CD14-positive monocyte (primary cell): Measurements from ENCODE around the gene MEI1. TPM values are rescaled to one million over a fixed set of nuclear protein-coding genes. Genes with fewer than 3 reads are reported as not detected.
A peak's percentile ranks its signal among the peaks of the same experiment; 100 is the strongest.

Source experiments
- DNase-seq, 3 donors: peaks; one replicate each; pipeline ENCODE4 v3.0.0-alpha.2; 2011 to 2022
- H2AFZ ChIP-seq: 2 replicates; pipeline ENCODE4 v1.6.0; 2012; ENCODE audit warnings: mild to moderate bottlenecking, low read depth, low read length, inconsistent platforms; ENCODE audit not compliant: insufficient read depth, poor library complexity, severe bottlenecking
- H3K27ac ChIP-seq, 2 donors: 1 replicate in 1 of 2; 2 replicates in 1 of 2; pipeline ENCODE4 v1.5.1; 2012 to 2013; ENCODE audit warnings: low read length in 2 of 2, control low read depth in 1 of 2, inconsistent platforms in 1 of 2, low read depth in 1 of 2, mild to moderate bottlenecking in 1 of 2
- H3K27me3 ChIP-seq, 2 donors: one replicate each; pipeline versions ENCODE4 v1.6.0 to v1.6.1; 2011 to 2013; ENCODE audit warnings: low read length in 2 of 2; ENCODE audit not compliant: control insufficient read depth in 2 of 2, insufficient read depth in 2 of 2
- H3K36me3 ChIP-seq, 2 donors: replicated peaks in 1 of 2; 1 replicate in 1 of 2; 2 replicates in 1 of 2; pipeline versions ENCODE4 v1.5.1 to v1.6.1; 2012 to 2013; ENCODE audit warnings: low read length in 2 of 2, control low read depth in 1 of 2, inconsistent platforms in 1 of 2, mild to moderate bottlenecking in 1 of 2; ENCODE audit not compliant: insufficient read depth in 2 of 2, control insufficient read depth in 1 of 2
- H3K4me1 ChIP-seq, 2 donors: 1 replicate in 1 of 2; 2 replicates in 1 of 2; pipeline versions ENCODE4 v1.5.1 to v1.6.1; 2012 to 2013; ENCODE audit warnings: low read length in 2 of 2, control low read depth in 1 of 2, inconsistent platforms in 1 of 2, mild to moderate bottlenecking in 1 of 2, moderate library complexity in 1 of 2; ENCODE audit not compliant: insufficient read depth in 2 of 2, control insufficient read depth in 1 of 2
- H3K4me2 ChIP-seq: replicated peaks from 2 replicates; pipeline ENCODE3; 2012; ENCODE audit warnings: low read length, moderate library complexity, mild to moderate bottlenecking; ENCODE audit not compliant: poor library complexity, severe bottlenecking; ENCODE audit errors: extremely low read depth
- H3K4me3 ChIP-seq, 3 experiments: fragments of 200-600 bp in 1 of 3; sonication (generic) in 1 of 3; replicated peaks in 1 of 3; 1 replicate in 2 of 3; 2 replicates in 1 of 3; pipeline ENCODE4 v1.5.1; 2011 to 2013; ENCODE audit warnings: low read length in 3 of 3, mild to moderate bottlenecking in 3 of 3, control low read depth in 2 of 3, low read depth in 2 of 3, inconsistent platforms in 1 of 3, moderate library complexity in 1 of 3
- H3K79me2 ChIP-seq: 2 replicates; pipeline ENCODE4 v1.6.0; 2012; ENCODE audit warnings: mild to moderate bottlenecking, control low read depth, inconsistent platforms, low read length, moderate library complexity; ENCODE audit not compliant: insufficient read depth
- H3K9ac ChIP-seq: 2 replicates; pipeline ENCODE4 v1.6.0; 2017; ENCODE audit warnings: low read length, mild to moderate bottlenecking; ENCODE audit not compliant: insufficient read depth, poor library complexity, severe bottlenecking
- H3K9me3 ChIP-seq, 2 donors: replicated peaks in 1 of 2; 1 replicate in 1 of 2; 2 replicates in 1 of 2; pipeline versions ENCODE4 v1.5.1 to v1.6.1; 2012 to 2013; ENCODE audit warnings: low read length in 2 of 2, control low read depth in 1 of 2; ENCODE audit not compliant: control insufficient read depth in 1 of 2, insufficient read depth in 1 of 2
- H4K20me1 ChIP-seq: 2 replicates; pipeline ENCODE4 v1.6.0; 2012; ENCODE audit warnings: mild to moderate bottlenecking, low read length, control low read depth, moderate library complexity; ENCODE audit not compliant: insufficient read depth
- H3K27ac Mint-ChIP-seq, 7 donors: one replicate each; pipeline ENCODE4 v1.8.0; 2020; ENCODE audit warnings: mild to moderate bottlenecking in 7 of 7, mixed read lengths in 7 of 7, moderate library complexity in 6 of 7, inconsistent platforms in 2 of 7
- H3K27me3 Mint-ChIP-seq, 3 donors: one replicate each; pipeline ENCODE4 v1.8.0; 2021 to 2022; ENCODE audit warnings: low read depth in 3 of 3, mild to moderate bottlenecking in 3 of 3, mixed read lengths in 3 of 3, moderate library complexity in 3 of 3, inconsistent platforms in 1 of 3
- H3K36me3 Mint-ChIP-seq, 2 donors: one replicate each; pipeline ENCODE4 v1.8.0; 2020; ENCODE audit warnings: mixed read lengths in 2 of 2, inconsistent platforms in 1 of 2, mild to moderate bottlenecking in 1 of 2
- H3K4me1 Mint-ChIP-seq: one replicate; pipeline ENCODE4 v1.8.0; 2020; ENCODE audit warnings: mild to moderate bottlenecking, mixed read lengths
- H3K4me3 Mint-ChIP-seq, 2 donors: one replicate each; pipeline ENCODE4 v1.8.0; 2020; ENCODE audit warnings: mild to moderate bottlenecking in 2 of 2, mixed read lengths in 2 of 2, moderate library complexity in 1 of 2
- H3K9me3 Mint-ChIP-seq, 7 donors: one replicate each; pipeline ENCODE4 v1.8.0; 2020 to 2022; ENCODE audit warnings: mixed read lengths in 7 of 7, mild to moderate bottlenecking in 6 of 7, moderate library complexity in 6 of 7, inconsistent platforms in 2 of 7
- CTCF ChIP-seq: fragments of 200-600 bp; IDR thresholded peaks from one replicate; pipeline ENCODE4 v1.8.0; 2022; ENCODE audit warnings: antibody characterized with exemption, mild to moderate bottlenecking
- WGBS: methylation state at CpG from one replicate; pipeline ENCODE4 v1.1.5; 2013; ENCODE audit warnings: missing lambda C conversion rate; ENCODE audit not compliant: insufficient coverage; 5-methylcytosine and 5-hydroxymethylcytosine counted together
- intact Hi-C, 2 donors: fragments of 100-400 bp; cut with micrococcal nuclease; formaldehyde crosslinking; loops; one replicate each; pipeline versions ENCODE4 v1.15.0 to v1.15.1; 2023
- polyA plus RNA-seq, 3 donors: library from polyadenylated mRNA; depleted of rRNA in 1 of 3; unstranded in 2 of 3; stranded (reverse) in 1 of 3; fragments of 300-500 nt in 2 of 3; fragments of >200 nt in 1 of 3; fragmentation: Illumina TruSeq in 2 of 3; gene quantifications; 1 replicate in 2 of 3; 2 replicates in 1 of 3; pipeline ENCODE4 v1.2.3, GENCODE V29; 2012 to 2021

The MEI1 gene
- polyA plus RNA-seq, 3 donors = 12.3 to 40.0 (median 37.0) TPM

DNA sequence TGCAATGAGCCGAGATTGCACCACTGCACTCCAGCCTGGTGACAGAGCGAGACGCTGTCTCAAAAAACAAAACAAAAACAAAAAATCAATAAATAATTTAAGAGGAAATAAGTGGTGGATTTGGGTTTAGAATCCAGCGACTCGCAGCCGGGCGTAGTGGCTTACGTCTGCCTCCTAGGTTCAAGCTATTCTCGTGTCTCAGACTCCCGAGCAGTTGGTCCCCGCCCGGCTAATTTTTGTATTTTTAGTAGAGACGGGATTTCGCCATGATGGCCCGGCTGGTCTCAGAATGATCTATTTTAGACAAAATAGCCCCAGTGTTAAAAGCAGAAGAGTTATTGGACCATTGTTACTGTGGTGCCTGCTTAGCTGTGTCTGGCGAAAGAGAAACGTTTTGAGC lies 40.4 kb upstream of the MEI1 start:
- Histone ChIP-seq H3K4me2 (no peak overlapping the region), H3K4me3 (no peak overlapping the region), H3K79me2 (no peaks in the 10 kb centered on the region), H2AFZ (no peak overlapping the region), H3K27me3 (no peaks in the 10 kb centered on the region), H3K27ac (no peak overlapping the region), H3K36me3 (peaks cover 91 to 100% of the 10 kb centered on the region in 2 donors), H3K9me3 (no peaks in the 10 kb centered on the region), H4K20me1 (no peaks in the 10 kb centered on the region), H3K9ac (no peak overlapping the region), H3K4me1 (no peaks in the 10 kb centered on the region)
- no peak overlapping the region for H3K27ac Mint-ChIP-seq
- no peaks in the 10 kb centered on the region for H3K27me3 Mint-ChIP-seq
- DNase-seq = no peak
- no peaks in the 10 kb centered on the region for H3K9me3 Mint-ChIP-seq
- intact Hi-C loops = no loop called here
- H3K4me1 Mint-ChIP-seq = no peaks in the 10 kb centered on the region
- no peak overlapping the region for H3K4me3 Mint-ChIP-seq
- no peak for TF ChIP-seq CTCF
- peaks cover 80 to 96% of the 10 kb centered on the region in 2 donors for H3K36me3 Mint-ChIP-seq
- WGBS = 87% methylated on average over 11 of the region's 17 CpGs

- Histone ChIP-seq H2AFZ (no peak overlapping the region), H3K9me3 (no peaks in the 10 kb centered on the region), H3K4me2 (no peak overlapping the region), H3K27ac (no peak overlapping the region), H3K79me2 (no peaks in the 10 kb centered on the region), H3K36me3 (peaks cover 91 to 100% of the 10 kb centered on the region in 2 donors), H3K4me1 (no peaks in the 10 kb centered on the region), H3K27me3 (no peaks in the 10 kb centered on the region), H3K4me3 (no peak overlapping the region), H4K20me1 (no peaks in the 10 kb centered on the region), H3K9ac (no peak overlapping the region)
- TF ChIP-seq CTCF = no peak
- Mint-ChIP-seq H3K27ac (peak overlapping the region in 2 of 7 donors; percentile 27 to 47), H3K4me1 (no peaks in the 10 kb centered on the region), H3K4me3 (no peak overlapping the region), H3K27me3 (no peaks in the 10 kb centered on the region), H3K9me3 (no peaks in the 10 kb centered on the region), H3K36me3 (peaks cover 76 to 96% of the 10 kb centered on the region in 2 donors)
- DNase-seq = no peak
- no CpG with 5 or more reads among the region's 1 CpG for WGBS
- intact Hi-C loops = no loop called here
Observed at GRCh38 chr22:41659941-41660340, 39.4 kb upstream of the MEI1 start.
